Measurements from ENCODE around the gene FMR1NB. TPM values are rescaled to one million over a fixed set of nuclear protein-coding genes. Genes with fewer than 3 reads are reported as not detected.

Gene FMR1NB
- total RNA-seq (2021; fragmentation: NEBNext Ultra II Directional; extraction: Animal tissue kit (Norgen Biotek cat#: 25700)) (not detected in 2 replicates), polyA plus RNA-seq (2011; rRNA removed) (not detected in 2 replicates), polyA minus RNA-seq (2011; rRNA and poly(A)+ RNA removed) (not detected in 2 replicates)
- polyA plus RNA-seq (2011; cell fraction: cytosol; rRNA removed): not detected
- not detected for polyA plus RNA-seq (2011; cell fraction: nucleus; rRNA removed)
- not detected in 4 replicates for polyA plus RNA-seq (2012, experiment 1 of 2)
- polyA plus RNA-seq (2012, experiment 2 of 2): not detected
- polyA plus RNA-seq (2013, experiment 1 of 2): not detected
- not detected for polyA plus RNA-seq (2013, experiment 2 of 2)
- not detected for polyA minus RNA-seq (2011; cell fraction: cytosol; rRNA and poly(A)+ RNA removed)
- polyA minus RNA-seq (2011; cell fraction: nucleus; rRNA and poly(A)+ RNA removed): not detected
- long read RNA-seq, experiment 1: 0 reads
- long read RNA-seq, experiment 2: 0 reads

- Histone ChIP-seq H2AK5ac (ENCODE audit: low read depth, low read length) (no peak within 1 kb of the TSS), H3K4ac (replicated peaks; ENCODE audit: insufficient read length, low read depth, low read length) (no peak within 1 kb of the TSS), H4K20me1 (replicated peaks in 1 of 2; ENCODE audit: control insufficient read depth in 1 of 2, insufficient read depth in 2 of 2, low read length in 2 of 2) (no peaks in the 10 kb centered on the region), H2BK12ac (ENCODE audit: low read depth, low read length) (no peak within 1 kb of the TSS), H3K4me1 (replicated peaks in 1 of 4; ENCODE audit: control insufficient read depth in 3 of 4, insufficient read depth in 4 of 4, low read length in 3 of 4) (no peaks in the 10 kb centered on the region), H3K4me2 (ENCODE audit: insufficient read depth in 1 of 2, low read depth in 2 of 2, low read length in 2 of 2) (no peak within 1 kb of the TSS), H3K56ac (replicated peaks; ENCODE audit: insufficient read length, low read depth, low read length) (no peak within 1 kb of the TSS), H3K23me2 (ENCODE audit: low read depth, low read length) (no peaks in the 10 kb centered on the region), H3K9ac (replicated peaks in 1 of 4; ENCODE audit: extremely low read depth in 1 of 4, low read depth in 3 of 4, low read length in 3 of 4) (no peak within 1 kb of the TSS), H3K79me2 (ENCODE audit: control insufficient read depth in 1 of 2, insufficient read depth in 2 of 2, low read length in 2 of 2) (no peaks in the 10 kb centered on the region), H3K36me3 (ENCODE audit: control insufficient read depth in 2 of 4, insufficient read depth in 4 of 4, low read length in 3 of 4) (no peaks in the 10 kb centered on the region), H3K9me3 (ENCODE audit: insufficient read depth in 2 of 2, low read depth in 1 of 2, low read length in 1 of 2) (peaks cover 0 to 3% of the 10 kb centered on the region in 2 experiments; a peak in 1 of 4 replicates), H4K91ac (replicated peaks; ENCODE audit: insufficient read length, low read length) (no peak within 1 kb of the TSS), H3K14ac (ENCODE audit: insufficient read length) (no peak within 1 kb of the TSS), H4K8ac (ENCODE audit: extremely low read depth, insufficient read depth, low read length) (no peak within 1 kb of the TSS), H3K27ac (ENCODE audit: low read depth, low read length) (no peak within 1 kb of the TSS), H3K18ac (ENCODE audit: extremely low read depth, low read length) (no peak within 1 kb of the TSS), H3K27me3 (replicated peaks in 1 of 4; ENCODE audit: control insufficient read depth in 3 of 4, extremely low read depth in 1 of 4, insufficient read depth in 3 of 4, low read length in 3 of 4) (no peaks in the 10 kb centered on the region), H4K5ac (ENCODE audit: insufficient read length, low read depth, low read length) (no peak within 1 kb of the TSS), H2BK15ac (ENCODE audit: low read length) (no peak within 1 kb of the TSS), H3K79me1 (ENCODE audit: low read depth, low read length) (no peaks in the 10 kb centered on the region), H2BK5ac (ENCODE audit: low read depth, low read length) (no peak within 1 kb of the TSS), H2BK20ac (ENCODE audit: low read length) (no peak within 1 kb of the TSS), H2BK120ac (replicated peaks; ENCODE audit: low read depth, low read length) (no peak within 1 kb of the TSS), H3K23ac (ENCODE audit: insufficient read length) (no peak within 1 kb of the TSS), H3K4me3 (ENCODE audit: extremely low read depth in 1 of 4, insufficient read depth in 2 of 4, low read depth in 3 of 4, low read length in 4 of 4) (no peak within 1 kb of the TSS), H2AFZ (ENCODE audit: low read length) (no peak within 1 kb of the TSS)
- ChIA-PET CTCF (ENCODE audit: partially characterized antibody) (no interaction called here), POLR2A (ENCODE audit: partially characterized antibody) (no interaction called here)
- DNase-seq (ENCODE audit: low read depth in 1 of 2, low spot score in 2 of 2) (no peak), FAIRE-seq (no peak)
- WGBS, 2 experiments (ENCODE audit: extremely low coverage in 1 of 2, insufficient coverage in 1 of 2, insufficient read length in 1 of 2, insufficient replicate concordance in 2 of 2, low coverage in 1 of 2, low lambda C conversion rate in 2 of 2, missing lambda C conversion rate in 1 of 2): 92% methylated on average over 16 of the region's 35 CpGs; no CpG with 5 or more reads in 1 of the 2 experiments
- TF ChIP-seq CBX5 (IDR thresholded peaks at IDR 0.05; ENCODE audit: low read depth, low read length) (no peak), ASH2L (IDR thresholded peaks at IDR 0.05; ENCODE audit: low read length) (no peak), EP300 (IDR thresholded peaks at IDR 0.05; ENCODE audit: borderline replicate concordance in 1 of 2, low read depth in 2 of 2, low read length in 2 of 2) (no peak), BACH1 (IDR thresholded peaks at IDR 0.05; ENCODE audit: low read length) (no peak), TEAD4 (IDR thresholded peaks at IDR 0.05; ENCODE audit: low read depth, low read length) (no peak), YY1 (IDR thresholded peaks at IDR 0.05; ENCODE audit: low read depth, low read length) (no peak), CHD1 (IDR thresholded peaks at IDR 0.05; ENCODE audit: low read depth, low read length) (no peak), ATF3 (IDR thresholded peaks at IDR 0.05; ENCODE audit: insufficient read depth, low read depth, low read length) (no peak), BCL11A (IDR thresholded peaks at IDR 0.05; ENCODE audit: low read depth in 2 of 2, low read length in 2 of 2) (no peak), HDAC2 (IDR thresholded peaks at IDR 0.05; ENCODE audit: borderline replicate concordance in 1 of 2, low read depth in 2 of 2, low read length in 2 of 2) (no peak), GTF2F1 (IDR thresholded peaks at IDR 0.05; ENCODE audit: borderline replicate concordance, low read depth, low read length) (no peak)
Measured at GRCh38 chrX:147981038-147981752, at the start of gene FMR1NB. TSS of gene FMR1NB (plus strand) at chrX:147981337. CDS start at chrX:147981403, 66 bp downstream.
